ENCODE measurements around the gene MEAK7. TPM values are rescaled to one million over a fixed set of nuclear protein-coding genes. Genes with fewer than 3 reads are reported as not detected.

The MEAK7 gene
- total RNA-seq, 4 donors from 2014 or later: 9.2 to 15.9 (median 14.3) TPM

GRCh38 chr16:84544031-84544773 lies 39.7 kb upstream of the MEAK7 start:
- DNase-seq (ENCODE audit: low spot score in 2 of 2): no peak
- Histone ChIP-seq H3K36me3 (no peaks in the 10 kb centered on the region), H3K27me3 (peaks cover 0 to 4% of the 10 kb centered on the region in 2 donors), H3K4me3 (no peak overlapping the region), H3K27ac (peak overlapping the region in 1 of 4 donors; percentile 10), H3K4me1 (peaks cover 0 to 12% (median 4%) of the 10 kb centered on the region in 4 donors), H3K9me3 (no peaks in the 10 kb centered on the region)
- WGBS, 2 donors: 45 to 48% methylated on average over 24 of the region's 25 CpGs
- no peak for TF ChIP-seq EP300 (IDR thresholded peaks at IDR 0.05)
- TF ChIP-seq POLR2A (IDR thresholded peaks at IDR 0.05): no peak
- TF ChIP-seq CTCF (IDR thresholded peaks at IDR 0.05): no peak

GRCh38 chr16:84543253-84543652 lies 38.8 kb upstream of the MEAK7 start:
- WGBS, 2 donors: 92 to 96% methylated on average over 2 of the region's 2 CpGs
- Histone ChIP-seq H3K9me3 (no peaks in the 10 kb centered on the region), H3K27me3 (peaks cover 0 to 4% of the 10 kb centered on the region in 2 donors), H3K4me3 (no peak overlapping the region), H3K27ac (no peak overlapping the region), H3K4me1 (peaks cover 0 to 12% (median 6%) of the 10 kb centered on the region in 4 donors), H3K36me3 (no peaks in the 10 kb centered on the region)
- no peak for DNase-seq (ENCODE audit: low spot score in 2 of 2)
- no peak for TF ChIP-seq POLR2A (IDR thresholded peaks at IDR 0.05)
- no peak for TF ChIP-seq EP300 (IDR thresholded peaks at IDR 0.05)
- no peak for TF ChIP-seq CTCF (IDR thresholded peaks at IDR 0.05)

GRCh38 chr16:84541999-84542817 lies 37.7 kb upstream of the MEAK7 start:
- H3K36me3 ChIP-seq: no peaks in the 10 kb centered on the region
- TF ChIP-seq EP300 (IDR thresholded peaks at IDR 0.05) (no peak), CTCF (IDR thresholded peaks at IDR 0.05) (no peak), POLR2A (IDR thresholded peaks at IDR 0.05) (no peak)
- H3K9me3 ChIP-seq: no peaks in the 10 kb centered on the region
- 74 to 85% methylated on average over 7 of the region's 7 CpGs for WGBS, 2 donors
- no peak overlapping the region for H3K27ac ChIP-seq
- H3K4me3 ChIP-seq: no peak overlapping the region
- H3K4me1 ChIP-seq: peaks cover 0 to 18% (median 14%) of the 10 kb centered on the region in 4 donors
- no peak for DNase-seq (ENCODE audit: low spot score in 2 of 2)
- H3K27me3 ChIP-seq: peaks cover 0 to 4% of the 10 kb centered on the region in 2 donors

- no peaks in the 10 kb centered on the region for H3K36me3 ChIP-seq
- no peak overlapping the region for H3K4me3 ChIP-seq
- H3K27ac ChIP-seq: no peak overlapping the region
- H3K9me3 ChIP-seq: no peaks in the 10 kb centered on the region
- peaks cover 0 to 4% of the 10 kb centered on the region in 2 donors for H3K27me3 ChIP-seq
- DNase-seq (ENCODE audit: low spot score in 2 of 2): no peak
- 90 to 97% methylated on average over 4 of the region's 4 CpGs for WGBS, 2 donors
- TF ChIP-seq EP300 (IDR thresholded peaks at IDR 0.05) (no peak), POLR2A (IDR thresholded peaks at IDR 0.05) (no peak), CTCF (IDR thresholded peaks at IDR 0.05) (no peak)
- H3K4me1 ChIP-seq: peaks cover 0 to 18% (median 14%) of the 10 kb centered on the region in 4 donors
Measured at GRCh38 chr16:84540194-84540593, 35.7 kb upstream of the MEAK7 start.
